Fibroblast of pulmonary artery (primary cell): ENCODE results near the gene GIMAP5.

Experiments
- DNase-seq: peaks from one replicate; pipeline ENCODE4 v3.0.0-alpha.2; 2010; ENCODE audit warnings: low read depth
- H3K4me3 ChIP-seq: replicated peaks from 2 replicates; pipeline ENCODE4 v1.5.1; 2011; ENCODE audit warnings: low read depth, mild to moderate bottlenecking, control low read depth, low read length, moderate library complexity
- CTCF ChIP-seq: IDR thresholded peaks from 2 replicates; pipeline ENCODE4 v1.5.1; 2011; ENCODE audit warnings: mild to moderate bottlenecking, control low read depth, low read length, inconsistent platforms; ENCODE audit errors: missing control alignments

Gene GIMAP5

GRCh38 chr7:150781103-150781502 is 43.9 kb downstream of the GIMAP5 start:
- no peak overlapping the region for H3K4me3 ChIP-seq
- peak; percentile 61 for DNase-seq
- no peak for TF ChIP-seq CTCF

- no peak overlapping the region for H3K4me3 ChIP-seq
- TF ChIP-seq CTCF = no peak
- no peak for DNase-seq
Observed at GRCh38 chr7:150781961-150782360, 44.7 kb downstream of the GIMAP5 start.

- DNase-seq = no peak
- no peak overlapping the region for H3K4me3 ChIP-seq
- TF ChIP-seq CTCF = no peak
Observed at GRCh38 chr7:150784120-150784736, 47.0 kb downstream of the GIMAP5 start.

- no peak overlapping the region for H3K4me3 ChIP-seq
- TF ChIP-seq CTCF = no peak
- no peak for DNase-seq
Observed at GRCh38 chr7:150784954-150785353, 47.7 kb downstream of the GIMAP5 start.

- no peak for TF ChIP-seq CTCF
- DNase-seq = no peak
- no peak overlapping the region for H3K4me3 ChIP-seq
Observed at GRCh38 chr7:150787321-150788281, 50.4 kb downstream of the GIMAP5 start.

- no peak for TF ChIP-seq CTCF
- DNase-seq = no peak
- H3K4me3 ChIP-seq = no peak overlapping the region
Observed at GRCh38 chr7:150788474-150789269, 51.5 kb downstream of the GIMAP5 start.
